ENCODE data around the gene BBOX1.

- TF ChIP-seq, protein P1, sequence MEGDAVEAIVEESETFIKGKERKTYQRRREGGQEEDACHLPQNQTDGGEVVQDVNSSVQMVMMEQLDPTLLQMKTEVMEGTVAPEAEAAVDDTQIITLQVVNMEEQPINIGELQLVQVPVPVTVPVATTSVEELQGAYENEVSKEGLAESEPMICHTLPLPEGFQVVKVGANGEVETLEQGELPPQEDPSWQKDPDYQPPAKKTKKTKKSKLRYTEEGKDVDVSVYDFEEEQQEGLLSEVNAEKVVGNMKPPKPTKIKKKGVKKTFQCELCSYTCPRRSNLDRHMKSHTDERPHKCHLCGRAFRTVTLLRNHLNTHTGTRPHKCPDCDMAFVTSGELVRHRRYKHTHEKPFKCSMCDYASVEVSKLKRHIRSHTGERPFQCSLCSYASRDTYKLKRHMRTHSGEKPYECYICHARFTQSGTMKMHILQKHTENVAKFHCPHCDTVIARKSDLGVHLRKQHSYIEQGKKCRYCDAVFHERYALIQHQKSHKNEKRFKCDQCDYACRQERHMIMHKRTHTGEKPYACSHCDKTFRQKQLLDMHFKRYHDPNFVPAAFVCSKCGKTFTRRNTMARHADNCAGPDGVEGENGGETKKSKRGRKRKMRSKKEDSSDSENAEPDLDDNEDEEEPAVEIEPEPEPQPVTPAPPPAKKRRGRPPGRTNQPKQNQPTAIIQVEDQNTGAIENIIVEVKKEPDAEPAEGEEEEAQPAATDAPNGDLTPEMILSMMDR (conservative IDR thresholded peaks at IDR 0.05; ENCODE audit: low read depth, low read length): no peak
- TF ChIP-seq EZH2 (IDR thresholded peaks at IDR 0.05; ENCODE audit: borderline replicate concordance, low read depth, low read length, poor library complexity, severe bottlenecking): no peak
These were observed 68.2 kb downstream of the BBOX1 start for GRCh38 chr11:27108809-27109208.

Measured in A673 (cell line).